Measurements from ENCODE around the gene TGIF2. TPM values are rescaled to one million over a fixed set of nuclear protein-coding genes. Genes with fewer than 3 reads are reported as not detected.

The TGIF2 gene
- total RNA-seq, 1 experiment from 2014 or later, result 17.1 TPM

DNA sequence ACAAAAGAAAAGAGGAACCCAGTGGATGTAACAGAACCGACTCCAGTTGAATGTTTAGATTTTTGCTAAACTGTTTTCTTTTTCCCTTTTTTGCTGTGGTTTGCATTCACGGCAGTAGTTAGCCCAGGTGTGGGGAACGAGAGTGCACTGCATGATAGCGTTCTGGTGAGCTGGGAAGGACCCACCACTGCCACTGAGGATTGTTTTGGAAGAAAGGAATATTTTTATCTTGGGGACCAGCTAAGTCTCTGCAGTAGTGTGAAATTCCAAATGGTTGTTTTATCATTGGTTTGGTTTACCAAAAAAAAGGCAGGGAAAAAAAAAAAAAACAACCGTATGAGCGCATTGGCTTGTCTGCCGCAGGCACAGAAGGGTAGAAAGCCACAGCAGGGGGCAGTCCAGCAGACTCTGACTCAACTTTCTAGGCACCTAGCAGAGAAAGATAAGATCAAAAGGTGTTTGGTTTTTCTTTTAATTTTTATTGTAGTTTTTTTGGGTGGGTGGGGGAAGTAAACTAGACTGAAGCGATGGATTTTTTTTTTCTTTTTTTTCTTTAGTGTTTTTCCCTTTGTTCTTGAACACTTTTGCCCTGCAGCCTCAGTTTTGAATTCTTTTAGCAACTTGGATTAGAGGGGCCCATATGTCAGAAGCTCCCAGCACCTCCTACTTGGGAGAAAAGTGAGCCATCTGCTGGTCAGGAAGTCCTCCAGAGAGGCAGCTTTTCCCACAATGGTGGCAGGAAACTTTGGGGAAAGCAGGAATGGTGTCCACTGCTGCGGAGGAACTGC lies 18.7 kb downstream of the TGIF2 start (continued):
- TF ChIP-seq CEBPB (IDR thresholded peaks at IDR 0.05; ENCODE audit: low read depth) (no peak), JUND (IDR thresholded peaks at IDR 0.05) (no peak), SRF (IDR thresholded peaks at IDR 0.05; ENCODE audit: low read depth) (no peak)

DNA sequence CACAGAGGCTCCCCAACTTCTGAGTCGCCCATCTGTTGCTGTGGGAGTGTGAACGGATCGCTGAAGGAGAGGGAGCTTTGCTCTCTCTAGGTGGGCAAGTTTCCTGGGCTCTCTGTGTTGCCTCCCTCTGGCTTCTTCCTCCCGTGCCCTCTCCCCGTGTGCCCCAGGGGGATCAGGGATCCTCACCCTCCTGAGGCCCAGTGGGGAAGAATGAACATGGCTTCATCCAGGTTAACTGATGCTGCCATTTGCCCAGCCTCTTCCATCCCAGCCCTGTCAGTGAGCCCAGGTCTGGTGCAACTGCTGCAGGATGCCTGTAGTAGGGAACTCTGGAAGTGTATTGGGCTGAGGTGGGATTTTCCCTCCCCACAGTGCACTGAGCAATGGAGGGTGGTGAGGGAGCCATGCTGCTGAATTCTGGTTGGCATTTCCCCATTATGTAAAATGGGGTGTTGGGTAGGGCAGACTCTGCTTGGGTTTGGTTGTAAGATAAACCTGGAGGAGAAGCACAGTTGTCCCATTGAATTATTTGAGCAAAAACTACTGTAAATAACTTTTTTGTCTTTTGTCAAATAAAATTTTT lies 20.0 kb downstream of the TGIF2 start:
- H3K4me3 ChIP-seq (replicated peaks in 1 of 2; ENCODE audit: low read depth in 1 of 2, low read length in 2 of 2), result no peak overlapping the region
- no peaks in the 10 kb centered on the region for H3K9me3 ChIP-seq (ENCODE audit: control insufficient read depth in 1 of 2, insufficient read depth in 1 of 2, low read depth in 1 of 2, low read length in 2 of 2)
- no peak overlapping the region for H2AFZ ChIP-seq (ENCODE audit: low read depth, low read length, poor library complexity, severe bottlenecking)
- no peak overlapping the region for H3K9ac ChIP-seq (ENCODE audit: low read length)
- ChIA-PET POLR2A (interaction anchor here (1.4 kb wide), 1 partner anchor 12 kb away, joined by 8 read pairs; the partner anchor contains the start of gene RAB5IF), CTCF (interaction anchor here (1.3 to 2.5 kb wide), 4 partner anchors 8 to 12 kb away, joined by 3 to 12 read pairs (median 9); partner anchors contain the start of gene RAB5IF), RAD21 (ENCODE audit: low non-redundant PET in 1 of 2, low total read pairs in 2 of 2, uncharacterized antibody in 2 of 2, unreplicated experiment in 2 of 2) (no interaction called here)
- intact Hi-C loops (cut with micrococcal nuclease), result no loop called here
- DNase-seq (ENCODE audit: low read depth, low spot score) (no peak), ATAC-seq (no peak)
- H3K79me2 ChIP-seq (ENCODE audit: insufficient read depth, low read length), result no peaks in the 10 kb centered on the region
- H4K20me1 ChIP-seq (ENCODE audit: insufficient read depth), result no peaks in the 10 kb centered on the region
- no peak overlapping the region for H3K27ac ChIP-seq (ENCODE audit: low read depth, low read length)
- no TSS peak for BruUV-seq (replicated peaks)
- H3K9me2 ChIP-seq (ENCODE audit: insufficient read depth), result no peaks in the 10 kb centered on the region
- no peak for TF ChIP-seq POLR2A (IDR thresholded peaks at IDR 0.05; ENCODE audit: borderline replicate concordance, extremely low read depth, insufficient read depth, insufficient read length)
- no peak for TF ChIP-seq SRF (IDR thresholded peaks at IDR 0.05; ENCODE audit: low read depth)
- no peaks in the 10 kb centered on the region for H3K27me3 ChIP-seq (ENCODE audit: insufficient read depth, low read length)
- H3K36me3 ChIP-seq (ENCODE audit: control insufficient read depth in 1 of 2, insufficient read depth in 2 of 2, low read length in 2 of 2), result no peaks in the 10 kb centered on the region
- H3K4me1 ChIP-seq (ENCODE audit: control insufficient read depth in 1 of 2, insufficient read depth in 2 of 2, low read length in 2 of 2), result peaks cover 5 to 9% of the 10 kb centered on the region in 2 experiments; a peak in 3 of 4 replicates
- H3K4me2 ChIP-seq (ENCODE audit: low read length), result no peak overlapping the region

DNA sequence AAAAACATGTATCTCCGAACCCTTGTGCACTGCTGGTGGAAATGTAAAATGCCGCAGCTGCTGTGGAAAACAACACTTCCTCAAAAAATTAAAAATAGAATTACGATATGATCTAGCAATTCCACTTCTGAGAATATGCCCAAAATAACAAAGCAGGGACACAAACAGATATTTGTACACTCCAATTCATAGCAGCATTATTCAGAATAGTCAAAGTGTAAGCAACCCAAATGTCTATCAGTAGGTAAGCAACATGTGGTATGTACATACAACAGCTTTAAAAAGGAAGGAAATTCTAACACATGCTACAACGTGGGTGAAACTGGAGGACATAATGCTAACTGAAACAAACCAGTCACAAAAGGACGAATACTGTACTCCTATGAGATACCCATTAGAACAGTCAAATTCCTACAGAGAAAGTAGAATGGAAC lies 26.5 kb downstream of the TGIF2 start:
- Histone ChIP-seq H3K9me2 (ENCODE audit: insufficient read depth) (no peaks in the 10 kb centered on the region), H3K9me3 (ENCODE audit: control insufficient read depth in 1 of 2, insufficient read depth in 1 of 2, low read depth in 1 of 2, low read length in 2 of 2) (no peaks in the 10 kb centered on the region), H3K79me2 (ENCODE audit: insufficient read depth, low read length) (no peaks in the 10 kb centered on the region), H3K36me3 (ENCODE audit: control insufficient read depth in 1 of 2, insufficient read depth in 2 of 2, low read length in 2 of 2) (no peaks in the 10 kb centered on the region), H3K9ac (ENCODE audit: low read length) (no peak overlapping the region), H3K4me1 (ENCODE audit: control insufficient read depth in 1 of 2, insufficient read depth in 2 of 2, low read length in 2 of 2) (peaks cover 4 to 8% of the 10 kb centered on the region in 2 experiments; a peak in 2 of 4 replicates), H3K27ac (ENCODE audit: low read depth, low read length) (no peak overlapping the region), H3K4me2 (ENCODE audit: low read length) (no peak overlapping the region), H2AFZ (ENCODE audit: low read depth, low read length, poor library complexity, severe bottlenecking) (no peak overlapping the region), H4K20me1 (ENCODE audit: insufficient read depth) (no peaks in the 10 kb centered on the region), H3K27me3 (ENCODE audit: insufficient read depth, low read length) (no peaks in the 10 kb centered on the region), H3K4me3 (replicated peaks in 1 of 2; ENCODE audit: low read depth in 1 of 2, low read length in 2 of 2) (no peak overlapping the region)
- RAD21 ChIA-PET (ENCODE audit: low non-redundant PET in 1 of 2, low total read pairs in 2 of 2, uncharacterized antibody in 2 of 2, unreplicated experiment in 2 of 2), result no interaction called here
- BruUV-seq (replicated peaks), result no TSS peak
- CTCF ChIA-PET, result no interaction called here
- DNase-seq (ENCODE audit: low read depth, low spot score) (no peak), ATAC-seq (no peak)
- intact Hi-C loops (cut with micrococcal nuclease), result loop anchor here (10.0 kb wide), 1 partner anchor 125 kb away; no protein-coding TSS in a partner anchor
- POLR2A ChIA-PET, result no interaction called here
- TF ChIP-seq RAD21 (IDR thresholded peaks at IDR 0.05; ENCODE audit: low read depth) (no peak), TCF7L2 (IDR thresholded peaks at IDR 0.05; ENCODE audit: borderline replicate concordance, extremely low read depth, insufficient read depth, insufficient read length) (no peak), SRF (IDR thresholded peaks at IDR 0.05; ENCODE audit: low read depth) (no peak), ELF1 (IDR thresholded peaks at IDR 0.05; ENCODE audit: borderline replicate concordance, low read depth) (no peak), CEBPB (IDR thresholded peaks at IDR 0.05; ENCODE audit: low read depth) (no peak), EZH2phosphoT487 (IDR thresholded peaks at IDR 0.05; ENCODE audit: borderline replicate concordance) (no peak)
- TF ChIP-seq, protein P1, sequence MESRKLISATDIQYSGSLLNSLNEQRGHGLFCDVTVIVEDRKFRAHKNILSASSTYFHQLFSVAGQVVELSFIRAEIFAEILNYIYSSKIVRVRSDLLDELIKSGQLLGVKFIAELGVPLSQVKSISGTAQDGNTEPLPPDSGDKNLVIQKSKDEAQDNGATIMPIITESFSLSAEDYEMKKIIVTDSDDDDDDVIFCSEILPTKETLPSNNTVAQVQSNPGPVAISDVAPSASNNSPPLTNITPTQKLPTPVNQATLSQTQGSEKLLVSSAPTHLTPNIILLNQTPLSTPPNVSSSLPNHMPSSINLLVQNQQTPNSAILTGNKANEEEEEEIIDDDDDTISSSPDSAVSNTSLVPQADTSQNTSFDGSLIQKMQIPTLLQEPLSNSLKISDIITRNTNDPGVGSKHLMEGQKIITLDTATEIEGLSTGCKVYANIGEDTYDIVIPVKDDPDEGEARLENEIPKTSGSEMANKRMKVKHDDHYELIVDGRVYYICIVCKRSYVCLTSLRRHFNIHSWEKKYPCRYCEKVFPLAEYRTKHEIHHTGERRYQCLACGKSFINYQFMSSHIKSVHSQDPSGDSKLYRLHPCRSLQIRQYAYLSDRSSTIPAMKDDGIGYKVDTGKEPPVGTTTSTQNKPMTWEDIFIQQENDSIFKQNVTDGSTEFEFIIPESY (IDR thresholded peaks at IDR 0.05; ENCODE audit: extremely low read depth, insufficient replicate concordance, low read length), result no peak
- TF ChIP-seq, protein P2, sequence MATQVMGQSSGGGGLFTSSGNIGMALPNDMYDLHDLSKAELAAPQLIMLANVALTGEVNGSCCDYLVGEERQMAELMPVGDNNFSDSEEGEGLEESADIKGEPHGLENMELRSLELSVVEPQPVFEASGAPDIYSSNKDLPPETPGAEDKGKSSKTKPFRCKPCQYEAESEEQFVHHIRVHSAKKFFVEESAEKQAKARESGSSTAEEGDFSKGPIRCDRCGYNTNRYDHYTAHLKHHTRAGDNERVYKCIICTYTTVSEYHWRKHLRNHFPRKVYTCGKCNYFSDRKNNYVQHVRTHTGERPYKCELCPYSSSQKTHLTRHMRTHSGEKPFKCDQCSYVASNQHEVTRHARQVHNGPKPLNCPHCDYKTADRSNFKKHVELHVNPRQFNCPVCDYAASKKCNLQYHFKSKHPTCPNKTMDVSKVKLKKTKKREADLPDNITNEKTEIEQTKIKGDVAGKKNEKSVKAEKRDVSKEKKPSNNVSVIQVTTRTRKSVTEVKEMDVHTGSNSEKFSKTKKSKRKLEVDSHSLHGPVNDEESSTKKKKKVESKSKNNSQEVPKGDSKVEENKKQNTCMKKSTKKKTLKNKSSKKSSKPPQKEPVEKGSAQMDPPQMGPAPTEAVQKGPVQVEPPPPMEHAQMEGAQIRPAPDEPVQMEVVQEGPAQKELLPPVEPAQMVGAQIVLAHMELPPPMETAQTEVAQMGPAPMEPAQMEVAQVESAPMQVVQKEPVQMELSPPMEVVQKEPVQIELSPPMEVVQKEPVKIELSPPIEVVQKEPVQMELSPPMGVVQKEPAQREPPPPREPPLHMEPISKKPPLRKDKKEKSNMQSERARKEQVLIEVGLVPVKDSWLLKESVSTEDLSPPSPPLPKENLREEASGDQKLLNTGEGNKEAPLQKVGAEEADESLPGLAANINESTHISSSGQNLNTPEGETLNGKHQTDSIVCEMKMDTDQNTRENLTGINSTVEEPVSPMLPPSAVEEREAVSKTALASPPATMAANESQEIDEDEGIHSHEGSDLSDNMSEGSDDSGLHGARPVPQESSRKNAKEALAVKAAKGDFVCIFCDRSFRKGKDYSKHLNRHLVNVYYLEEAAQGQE (IDR thresholded peaks at IDR 0.05; ENCODE audit: low read depth), result no peak
